HAP-1 (cell line): ENCODE results near the gene SESN3.
"Not testable (repeated sequence)": the region's sequence is repeated elsewhere in the genome, so short reads cannot be mapped to it uniquely, and the experiment has no call there.

Source experiments
- DNase-seq, 2 experiments: peaks; one replicate each; pipeline ENCODE4 v3.0.0-alpha.2; 2016 to 2020; ENCODE audit warnings: low spot score in 2 of 2
- H3K27me3 ChIP-seq: fragments of 250-450 bp; sonication (Bioruptor Pico); 2 replicates; pipeline ENCODE4 v1.5.1; 2020; ENCODE audit warnings: low read depth, mild to moderate bottlenecking, moderate library complexity
- H3K36me3 ChIP-seq: fragments of 250-450 bp; sonication (Bioruptor Pico); replicated peaks from 2 replicates; pipeline ENCODE4 v1.5.1; 2020; ENCODE audit warnings: mild to moderate bottlenecking
- H3K4me1 ChIP-seq: fragments of 250-450 bp; sonication (Bioruptor Pico); 2 replicates; pipeline ENCODE4 v1.5.1; 2020; ENCODE audit warnings: mild to moderate bottlenecking
- H3K4me3 ChIP-seq: fragments of 250-450 bp; sonication (Bioruptor Pico); 2 replicates; pipeline ENCODE4 v1.5.1; 2020; ENCODE audit warnings: mild to moderate bottlenecking, moderate library complexity
- H3K9me3 ChIP-seq: fragments of 250-450 bp; sonication (Bioruptor Pico); 2 replicates; pipeline ENCODE4 v1.5.1; 2020; ENCODE audit warnings: mild to moderate bottlenecking, moderate library complexity
- in situ Hi-C: fragments of 300-500 bp; cut with MboI; formaldehyde crosslinking; loops from 3 replicates; pipeline ENCODE4 v1.14.3; 2020; ENCODE audit warnings: low sequenced_read_pairs, inconsistent platforms, mixed read lengths

SESN3 gene

DNA sequence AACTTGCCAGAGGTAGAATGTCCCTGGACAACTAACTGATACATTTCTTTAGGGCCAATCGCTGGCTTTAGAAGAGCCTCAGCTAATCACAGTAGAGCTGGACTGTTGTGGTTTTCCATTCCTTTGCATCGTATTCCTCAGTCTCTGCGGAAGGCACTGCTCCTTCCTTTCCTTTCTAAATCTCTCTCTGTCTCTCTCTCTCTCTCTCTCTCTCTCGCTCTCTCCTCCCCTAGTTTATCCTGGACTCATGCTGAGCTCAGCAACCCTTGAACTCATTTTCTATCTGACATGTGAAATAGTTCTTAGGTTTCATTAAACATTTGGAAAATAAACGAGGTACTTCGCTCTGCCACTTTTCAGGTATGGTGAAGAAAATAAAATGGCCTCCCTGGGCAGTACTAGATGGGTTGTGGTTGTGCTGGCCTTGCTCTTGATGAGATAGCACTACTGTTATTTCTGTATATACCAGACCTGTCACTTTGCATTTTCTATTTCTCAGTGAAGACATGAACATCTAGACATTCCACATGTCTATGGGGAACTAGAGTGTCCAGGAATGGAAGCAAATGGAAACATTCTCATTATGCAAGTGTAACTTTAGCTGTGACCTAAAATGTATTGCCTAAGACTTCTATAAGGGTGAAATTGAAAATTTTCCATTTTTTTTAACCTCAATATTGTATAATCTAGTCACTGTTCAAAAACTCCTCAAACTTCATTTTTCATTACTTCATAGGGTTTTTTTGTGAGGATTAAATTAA lies 12.0 kb upstream of the SESN3 start:
- no peaks in the 10 kb centered on the region for H3K27me3 ChIP-seq
- in situ Hi-C loops: no loop called here
- peaks cover 35% of the 10 kb centered on the region for H3K4me1 ChIP-seq
- no peak overlapping the region for H3K4me3 ChIP-seq
- no peaks in the 10 kb centered on the region for H3K9me3 ChIP-seq
- DNase-seq: no peak
- H3K36me3 ChIP-seq: no peaks in the 10 kb centered on the region

DNA sequence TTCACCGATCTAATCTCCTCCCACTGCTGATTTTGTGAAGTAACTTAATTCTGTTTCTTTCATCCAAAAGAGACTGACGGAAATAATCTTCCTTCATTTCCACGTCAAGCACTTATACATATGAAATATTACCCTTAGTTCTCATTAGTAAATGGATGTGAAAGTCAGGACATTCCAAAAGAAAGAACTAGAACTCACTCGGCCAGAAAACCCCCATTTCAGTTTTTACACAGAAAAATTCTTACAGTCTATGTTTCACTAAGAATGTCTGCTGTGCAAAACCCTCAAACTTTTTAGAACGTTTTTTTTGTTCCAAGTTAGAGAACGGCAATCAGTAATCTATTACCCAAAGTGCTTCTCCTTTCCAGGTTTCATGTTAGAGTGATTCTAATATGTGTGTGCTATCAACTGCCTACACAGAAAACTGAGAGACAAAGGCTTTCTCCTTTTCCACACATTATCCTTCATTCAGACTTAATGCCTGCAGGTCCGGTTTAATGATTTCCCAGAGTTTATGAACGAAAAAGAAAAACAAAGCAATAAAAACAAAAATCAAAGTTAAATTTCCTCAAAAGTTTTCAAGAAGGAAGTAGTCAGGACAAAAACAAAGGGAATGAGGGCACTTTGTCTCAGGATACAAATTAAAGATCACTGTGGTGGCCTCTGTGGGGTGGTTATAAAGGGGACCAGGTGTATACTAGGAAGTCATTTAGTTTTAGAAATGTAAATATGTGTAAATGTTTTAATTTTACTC lies 11.3 kb upstream of the SESN3 start:
- H3K36me3 ChIP-seq: no peaks in the 10 kb centered on the region
- no peaks in the 10 kb centered on the region for H3K27me3 ChIP-seq
- in situ Hi-C loops: no loop called here
- no peak for DNase-seq
- peaks cover 31% of the 10 kb centered on the region for H3K4me1 ChIP-seq
- no peak overlapping the region for H3K4me3 ChIP-seq
- H3K9me3 ChIP-seq: no peaks in the 10 kb centered on the region

DNA sequence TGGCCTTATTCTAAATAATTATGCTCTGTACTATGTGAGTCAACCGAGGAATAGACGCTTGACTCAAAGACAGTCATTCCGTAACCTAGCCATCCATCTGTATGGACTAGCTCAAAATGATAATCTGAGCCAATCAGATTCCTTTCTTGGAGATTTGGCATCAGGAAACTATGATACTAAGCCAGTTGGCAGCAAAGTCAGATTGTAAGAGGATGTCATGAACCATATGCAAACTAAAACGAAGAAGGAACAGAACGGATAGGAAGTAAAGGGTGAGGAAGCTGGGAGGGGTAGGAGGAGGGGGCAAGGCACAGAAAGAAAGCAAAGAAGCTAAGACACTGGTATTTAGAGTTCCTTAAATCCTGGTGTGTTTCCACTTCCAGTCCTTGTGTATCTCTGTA lies 10.7 kb upstream of the SESN3 start:
- Histone ChIP-seq H3K4me3 (no peak overlapping the region), H3K36me3 (no peaks in the 10 kb centered on the region), H3K9me3 (no peaks in the 10 kb centered on the region), H3K4me1 (peaks cover 26% of the 10 kb centered on the region), H3K27me3 (no peaks in the 10 kb centered on the region)
- no peak for DNase-seq
- in situ Hi-C loops: no loop called here

DNA sequence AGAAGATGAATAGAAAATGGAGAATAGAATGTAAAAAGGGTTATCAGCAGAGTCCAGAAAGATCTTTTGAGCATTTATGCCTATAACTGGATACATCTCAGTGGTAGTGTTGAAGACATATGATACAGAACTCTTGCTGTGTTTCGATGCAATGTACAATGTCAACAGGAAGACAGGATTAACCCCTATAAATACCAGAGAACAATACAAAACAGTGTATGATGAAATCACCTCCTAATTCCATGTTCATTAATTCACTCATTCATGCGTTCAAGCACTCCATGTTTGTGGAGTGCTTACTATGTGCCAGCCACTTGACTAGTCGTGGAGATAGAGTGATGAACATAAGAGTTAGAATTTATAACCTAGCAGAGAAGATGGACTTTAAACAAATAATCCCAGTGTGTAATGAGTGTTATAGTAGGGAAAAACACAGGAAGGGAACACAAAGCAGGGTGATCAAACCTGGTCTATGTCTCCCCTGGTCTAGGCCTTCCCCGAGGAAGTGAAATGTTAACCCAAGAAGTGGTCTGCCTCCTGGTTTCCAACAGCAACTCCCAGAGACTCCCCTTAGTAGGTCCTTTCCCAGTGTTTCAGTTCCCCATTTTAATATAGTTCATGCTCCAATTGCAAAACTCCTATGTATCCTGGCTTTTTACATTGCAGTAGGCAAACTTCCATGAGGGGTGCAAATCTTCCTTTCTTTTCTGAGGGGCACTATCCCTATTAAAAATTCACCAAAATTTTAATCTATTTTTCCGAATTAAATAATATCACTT lies 9.1 kb upstream of the SESN3 start:
- peak in 1 of 2 experiments; percentile 43 for DNase-seq
- Histone ChIP-seq H3K4me3 (no peak overlapping the region), H3K27me3 (no peaks in the 10 kb centered on the region), H3K36me3 (no peaks in the 10 kb centered on the region), H3K4me1 (peaks cover 17% of the 10 kb centered on the region), H3K9me3 (no peaks in the 10 kb centered on the region)
- in situ Hi-C loops: no loop called here

DNA sequence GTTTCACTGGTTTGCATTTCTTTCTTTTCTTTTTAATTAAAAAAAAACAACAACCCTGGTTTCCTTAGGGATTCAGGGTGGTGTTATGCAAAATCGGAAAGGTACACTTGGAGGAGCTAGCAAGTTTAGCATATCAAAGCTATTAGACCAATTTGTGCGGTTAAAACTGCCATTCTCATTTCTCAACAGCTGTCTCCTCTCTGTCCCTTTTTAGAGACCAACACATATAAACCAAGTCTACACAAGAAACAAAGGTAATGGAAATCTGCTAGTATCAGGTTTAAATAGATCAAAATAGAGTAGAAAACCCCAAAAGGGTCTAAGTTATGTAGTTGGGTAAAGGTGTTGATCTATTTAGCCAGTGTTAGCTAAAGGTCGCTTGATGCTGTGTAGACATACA lies 1.7 kb upstream of the SESN3 start:
- Histone ChIP-seq H3K27me3 (no peaks in the 10 kb centered on the region), H3K4me3 (peak overlapping the region; percentile 20), H3K36me3 (no peaks in the 10 kb centered on the region), H3K4me1 (peaks cover 31% of the 10 kb centered on the region), H3K9me3 (no peaks in the 10 kb centered on the region)
- in situ Hi-C loops: no loop called here
- peak in 1 of 2 experiments; percentile 47 for DNase-seq

DNA sequence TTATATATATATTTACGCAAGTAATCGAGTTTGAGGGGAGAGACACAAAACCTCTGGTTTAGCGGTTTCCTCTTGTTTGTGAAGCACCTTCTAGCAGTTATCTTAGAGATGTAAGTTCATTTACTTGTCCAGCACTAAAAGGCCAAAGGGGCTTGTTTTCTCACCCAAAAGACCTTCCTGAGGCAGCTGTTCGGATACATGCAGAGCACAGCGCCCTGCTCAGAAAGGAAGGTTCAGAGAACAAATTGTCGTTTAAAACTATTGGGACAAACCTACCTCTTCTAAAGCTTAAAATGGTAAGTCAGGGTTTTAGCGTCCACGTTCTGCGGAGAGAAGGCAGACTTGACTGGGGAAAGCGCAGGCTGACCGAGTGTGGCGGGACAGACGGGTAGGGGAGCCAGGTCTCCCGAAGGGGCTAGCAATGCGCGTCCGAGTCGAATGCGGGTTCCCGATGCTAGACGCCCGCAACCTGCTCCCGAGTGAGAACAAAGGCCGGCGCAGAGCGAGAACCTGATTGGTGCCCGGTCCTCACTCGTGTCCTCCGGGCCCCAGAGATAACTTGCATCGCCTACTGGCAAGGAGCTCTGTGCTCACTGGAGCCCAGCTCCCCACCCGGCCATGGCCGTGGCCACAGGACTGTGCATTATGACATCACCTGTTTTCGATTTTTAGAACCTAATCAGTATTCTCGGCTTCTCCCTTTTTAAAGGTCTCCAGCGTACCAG lies 1.0 kb upstream of the SESN3 start:
- Histone ChIP-seq H3K4me1 (peaks cover 31% of the 10 kb centered on the region), H3K9me3 (no peaks in the 10 kb centered on the region), H3K36me3 (no peaks in the 10 kb centered on the region), H3K27me3 (no peaks in the 10 kb centered on the region), H3K4me3 (peak overlapping the region; percentile 20)
- in situ Hi-C loops: no loop called here
- peak; percentile 37 to 84 for DNase-seq

DNA sequence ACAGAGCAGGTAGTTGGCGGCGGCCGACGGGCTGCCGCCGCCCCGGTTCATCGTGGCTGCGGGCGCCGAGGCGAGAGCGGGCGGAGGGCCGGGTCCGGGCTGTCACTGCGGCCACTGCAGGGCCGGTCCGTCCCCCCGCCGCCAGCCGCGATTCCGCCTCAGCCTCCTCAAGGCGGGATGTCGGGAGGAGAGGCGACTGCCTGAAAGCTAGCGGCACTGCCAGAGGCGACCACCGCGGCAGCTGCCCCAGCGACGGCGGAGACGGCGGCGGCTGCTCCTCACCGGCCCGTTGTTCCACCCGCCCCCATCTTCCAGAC lies 234 bp downstream of the SESN3 start:
- Histone ChIP-seq H3K36me3 (no peaks in the 10 kb centered on the region), H3K4me1 (peaks cover 31% of the 10 kb centered on the region), H3K27me3 (no peaks in the 10 kb centered on the region), H3K4me3 (peak overlapping the region; percentile 55), H3K9me3 (no peaks in the 10 kb centered on the region)
- in situ Hi-C loops: no loop called here
- DNase-seq: no peak

DNA sequence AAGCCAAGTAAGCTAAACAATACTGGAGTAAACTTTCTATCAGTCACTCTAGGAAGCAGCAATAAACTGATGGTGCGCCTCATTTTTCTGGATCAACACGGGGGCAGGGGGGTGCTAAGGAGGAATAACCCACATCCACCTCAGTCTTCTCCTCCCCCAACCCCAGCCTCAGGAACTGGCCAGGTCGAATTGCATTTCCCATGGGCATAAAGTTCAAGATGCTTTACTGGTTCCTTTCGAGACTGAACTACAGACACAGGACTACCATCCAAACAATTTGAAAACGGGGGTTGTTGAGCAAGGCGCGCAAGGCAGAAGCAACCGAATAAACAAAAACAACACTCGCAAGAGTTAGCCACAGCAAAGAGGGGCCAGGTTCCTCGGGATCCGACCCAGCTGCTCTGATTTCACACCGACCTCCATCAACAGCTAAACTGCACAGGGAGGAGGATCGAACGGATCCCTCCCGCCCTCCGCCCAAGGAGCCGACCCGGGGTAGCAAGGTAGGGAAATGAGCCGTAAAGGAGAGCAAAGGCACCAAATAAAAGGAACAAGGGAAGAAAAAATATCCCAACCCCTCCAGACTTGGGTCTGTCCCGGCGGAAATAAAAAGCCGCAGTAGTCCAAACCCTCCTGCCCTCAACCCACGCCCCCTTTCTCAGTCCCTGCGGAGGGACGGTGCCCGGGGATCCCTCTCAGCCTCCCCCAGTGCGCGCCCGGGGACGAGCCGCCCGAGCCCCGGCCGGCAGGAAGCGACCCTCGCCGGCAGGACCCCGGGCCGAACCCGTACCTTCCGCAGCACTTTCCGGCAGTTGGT lies 801 bp downstream of the SESN3 start:
- H3K9me3 ChIP-seq: no peaks in the 10 kb centered on the region
- H3K4me3 ChIP-seq: peak overlapping the region; percentile 55
- no peaks in the 10 kb centered on the region for H3K27me3 ChIP-seq
- H3K4me1 ChIP-seq: peaks cover 31% of the 10 kb centered on the region
- DNase-seq: peak; percentile 47 to 58
- in situ Hi-C loops: no loop called here
- no peaks in the 10 kb centered on the region for H3K36me3 ChIP-seq

DNA sequence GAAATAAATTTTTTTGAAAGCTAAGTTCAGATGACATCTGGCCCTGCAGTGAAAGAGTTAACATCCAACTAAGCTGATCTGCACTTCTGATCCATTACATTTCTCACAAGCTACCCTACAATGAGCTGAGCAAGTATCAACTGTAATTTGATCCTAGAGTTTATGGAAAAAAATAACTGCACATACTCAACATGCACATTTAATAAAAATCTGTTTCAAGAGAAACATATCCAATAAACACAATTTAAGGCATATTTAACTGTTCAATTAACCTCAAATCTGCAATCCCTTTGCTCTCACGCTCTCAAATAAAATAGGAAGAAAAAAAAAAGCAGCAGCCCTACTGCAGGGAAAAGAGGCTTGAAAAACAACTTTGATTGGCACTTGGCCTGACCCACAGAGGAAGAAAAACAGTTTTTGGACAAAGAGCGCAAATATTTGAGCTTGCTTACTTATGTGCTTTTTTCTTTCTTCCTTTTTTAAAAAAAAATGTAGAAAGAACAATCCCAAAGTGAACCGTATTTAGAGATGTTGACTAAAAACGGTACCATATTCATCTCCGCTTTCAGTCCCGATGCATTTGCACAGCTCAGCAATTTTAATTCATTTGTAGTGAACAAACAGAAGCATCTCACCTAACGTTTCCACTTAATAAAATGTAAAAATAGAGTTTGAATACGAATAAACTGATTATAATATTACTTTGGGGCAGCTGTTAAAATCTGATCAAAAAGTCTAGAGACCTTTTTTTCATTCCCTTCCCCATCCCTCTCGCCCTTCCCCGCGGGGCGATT lies 1.6 kb downstream of the SESN3 start:
- Histone ChIP-seq H3K27me3 (no peaks in the 10 kb centered on the region), H3K36me3 (no peaks in the 10 kb centered on the region), H3K4me3 (peak overlapping the region; percentile 55), H3K4me1 (peaks cover 31% of the 10 kb centered on the region), H3K9me3 (no peaks in the 10 kb centered on the region)
- in situ Hi-C loops: no loop called here
- peak in 1 of 2 experiments; percentile 51 for DNase-seq

DNA sequence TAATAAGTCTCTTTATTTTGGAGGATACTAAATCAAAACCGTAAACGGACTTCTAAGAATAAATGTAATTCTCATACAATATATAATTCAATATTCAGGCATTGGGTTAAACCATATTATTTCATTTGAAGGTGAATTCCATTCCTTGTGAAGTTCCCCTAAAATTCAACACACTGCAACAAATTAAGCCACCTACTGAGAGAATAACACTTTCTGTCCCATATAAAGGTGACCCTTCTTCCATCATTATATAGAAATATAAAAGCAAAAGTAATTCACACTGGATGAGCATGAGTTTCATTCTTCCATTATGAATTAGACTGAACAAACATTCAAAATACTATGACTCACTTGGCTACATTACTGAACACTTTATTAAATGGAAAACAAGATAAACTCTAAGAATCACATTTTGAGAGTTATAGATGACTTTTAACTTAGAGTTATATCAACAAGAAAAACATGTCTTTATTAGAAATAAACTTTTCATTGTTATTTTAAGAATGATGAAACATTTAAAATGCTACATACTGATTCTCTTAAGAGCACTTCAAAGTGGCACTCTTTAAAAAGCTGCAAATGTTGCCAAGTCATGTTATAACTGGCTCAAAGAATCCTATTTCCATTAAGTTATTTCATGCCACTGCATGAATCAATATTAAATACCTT lies 2.8 kb downstream of the SESN3 start:
- no peak for DNase-seq
- Histone ChIP-seq H3K9me3 (no peaks in the 10 kb centered on the region), H3K36me3 (no peaks in the 10 kb centered on the region)

DNA sequence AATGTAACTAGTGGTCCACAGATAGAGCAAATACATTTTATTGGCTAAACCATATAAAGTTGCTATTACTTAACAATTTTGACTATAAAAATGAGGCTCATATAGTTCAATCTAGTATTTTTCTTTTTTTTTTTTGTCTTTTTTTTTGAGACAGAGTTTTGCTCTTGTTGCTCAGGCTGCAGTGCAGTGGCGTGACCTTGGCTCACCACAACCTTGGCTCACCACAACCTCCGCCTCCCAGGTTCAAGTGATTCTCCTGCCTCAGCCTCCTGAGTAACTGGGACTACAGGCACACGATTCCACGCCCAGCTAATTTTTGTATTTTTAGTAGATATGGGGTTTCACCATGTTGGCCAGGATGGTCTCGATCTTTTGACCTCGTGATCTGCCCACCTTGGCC lies 3.9 kb downstream of the SESN3 start:
- H3K27me3 ChIP-seq, H3K9me3 ChIP-seq, in situ Hi-C loops, DNase-seq, H3K36me3 ChIP-seq, H3K4me3 ChIP-seq: not testable (repeated sequence)
- peaks cover 11% of the 10 kb centered on the region for H3K4me1 ChIP-seq

More for the DNA sequence above, 2.8 kb downstream of the SESN3 start:
- Histone ChIP-seq H3K4me1 (peaks cover 23% of the 10 kb centered on the region), H3K27me3 (no peaks in the 10 kb centered on the region), H3K4me3 (no peak overlapping the region)
- in situ Hi-C loops: no loop called here

DNA sequence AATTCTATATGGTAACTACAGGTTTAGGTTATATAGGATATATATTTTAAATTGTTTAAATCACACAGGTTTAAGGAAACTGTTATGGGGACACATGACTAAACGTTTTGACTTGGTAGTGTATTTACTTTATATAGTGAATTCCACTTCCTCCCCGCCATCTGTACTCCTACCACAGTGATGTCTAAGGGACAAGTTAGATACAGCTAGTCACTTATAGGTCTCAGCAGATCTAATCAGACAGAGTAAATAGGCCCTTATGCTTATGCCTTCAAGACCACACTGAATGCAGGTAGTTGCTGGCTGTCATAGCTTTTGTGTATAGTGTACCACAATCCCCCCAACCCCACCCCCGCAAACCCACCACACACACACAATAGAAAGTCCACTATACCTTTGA lies 8.2 kb downstream of the SESN3 start:
- Histone ChIP-seq H3K27me3 (no peaks in the 10 kb centered on the region), H3K9me3 (no peaks in the 10 kb centered on the region), H3K36me3 (no peaks in the 10 kb centered on the region), H3K4me1 (no peaks in the 10 kb centered on the region; the same call in 1 of the 2 replicates), H3K4me3 (no peak overlapping the region)
- in situ Hi-C loops: no loop called here
- DNase-seq: no peak
